CD14-positive monocyte (primary cell): Measurements from ENCODE around the gene IQCN. TPM values are rescaled to one million over a fixed set of nuclear protein-coding genes. Genes with fewer than 3 reads are reported as not detected.

Source experiments
- DNase-seq, 3 donors: peaks; one replicate each; pipeline ENCODE4 v3.0.0-alpha.2; 2011 to 2022
- H2AFZ ChIP-seq: 2 replicates; pipeline ENCODE4 v1.6.0; 2012; ENCODE audit warnings: mild to moderate bottlenecking, low read depth, low read length, inconsistent platforms; ENCODE audit not compliant: insufficient read depth, poor library complexity, severe bottlenecking
- H3K27ac ChIP-seq, 2 donors: 1 replicate in 1 of 2; 2 replicates in 1 of 2; pipeline ENCODE4 v1.5.1; 2012 to 2013; ENCODE audit warnings: low read length in 2 of 2, control low read depth in 1 of 2, inconsistent platforms in 1 of 2, low read depth in 1 of 2, mild to moderate bottlenecking in 1 of 2
- H3K27me3 ChIP-seq, 2 donors: one replicate each; pipeline versions ENCODE4 v1.6.0 to v1.6.1; 2011 to 2013; ENCODE audit warnings: low read length in 2 of 2; ENCODE audit not compliant: control insufficient read depth in 2 of 2, insufficient read depth in 2 of 2
- H3K36me3 ChIP-seq, 2 donors: replicated peaks in 1 of 2; 1 replicate in 1 of 2; 2 replicates in 1 of 2; pipeline versions ENCODE4 v1.5.1 to v1.6.1; 2012 to 2013; ENCODE audit warnings: low read length in 2 of 2, control low read depth in 1 of 2, inconsistent platforms in 1 of 2, mild to moderate bottlenecking in 1 of 2; ENCODE audit not compliant: insufficient read depth in 2 of 2, control insufficient read depth in 1 of 2
- H3K4me1 ChIP-seq, 2 donors: 1 replicate in 1 of 2; 2 replicates in 1 of 2; pipeline versions ENCODE4 v1.5.1 to v1.6.1; 2012 to 2013; ENCODE audit warnings: low read length in 2 of 2, control low read depth in 1 of 2, inconsistent platforms in 1 of 2, mild to moderate bottlenecking in 1 of 2, moderate library complexity in 1 of 2; ENCODE audit not compliant: insufficient read depth in 2 of 2, control insufficient read depth in 1 of 2
- H3K4me2 ChIP-seq: replicated peaks from 2 replicates; pipeline ENCODE3; 2012; ENCODE audit warnings: low read length, moderate library complexity, mild to moderate bottlenecking; ENCODE audit not compliant: poor library complexity, severe bottlenecking; ENCODE audit errors: extremely low read depth
- H3K4me3 ChIP-seq, 3 experiments: fragments of 200-600 bp in 1 of 3; sonication (generic) in 1 of 3; replicated peaks in 1 of 3; 1 replicate in 2 of 3; 2 replicates in 1 of 3; pipeline ENCODE4 v1.5.1; 2011 to 2013; ENCODE audit warnings: low read length in 3 of 3, mild to moderate bottlenecking in 3 of 3, control low read depth in 2 of 3, low read depth in 2 of 3, inconsistent platforms in 1 of 3, moderate library complexity in 1 of 3
- H3K79me2 ChIP-seq: 2 replicates; pipeline ENCODE4 v1.6.0; 2012; ENCODE audit warnings: mild to moderate bottlenecking, control low read depth, inconsistent platforms, low read length, moderate library complexity; ENCODE audit not compliant: insufficient read depth
- H3K9ac ChIP-seq: 2 replicates; pipeline ENCODE4 v1.6.0; 2017; ENCODE audit warnings: low read length, mild to moderate bottlenecking; ENCODE audit not compliant: insufficient read depth, poor library complexity, severe bottlenecking
- H3K9me3 ChIP-seq, 2 donors: replicated peaks in 1 of 2; 1 replicate in 1 of 2; 2 replicates in 1 of 2; pipeline versions ENCODE4 v1.5.1 to v1.6.1; 2012 to 2013; ENCODE audit warnings: low read length in 2 of 2, control low read depth in 1 of 2; ENCODE audit not compliant: control insufficient read depth in 1 of 2, insufficient read depth in 1 of 2
- H4K20me1 ChIP-seq: 2 replicates; pipeline ENCODE4 v1.6.0; 2012; ENCODE audit warnings: mild to moderate bottlenecking, low read length, control low read depth, moderate library complexity; ENCODE audit not compliant: insufficient read depth
- H3K27ac Mint-ChIP-seq, 7 donors: one replicate each; pipeline ENCODE4 v1.8.0; 2020; ENCODE audit warnings: mild to moderate bottlenecking in 7 of 7, mixed read lengths in 7 of 7, moderate library complexity in 6 of 7, inconsistent platforms in 2 of 7
- H3K27me3 Mint-ChIP-seq, 3 donors: one replicate each; pipeline ENCODE4 v1.8.0; 2021 to 2022; ENCODE audit warnings: low read depth in 3 of 3, mild to moderate bottlenecking in 3 of 3, mixed read lengths in 3 of 3, moderate library complexity in 3 of 3, inconsistent platforms in 1 of 3
- H3K36me3 Mint-ChIP-seq, 2 donors: one replicate each; pipeline ENCODE4 v1.8.0; 2020; ENCODE audit warnings: mixed read lengths in 2 of 2, inconsistent platforms in 1 of 2, mild to moderate bottlenecking in 1 of 2
- H3K4me1 Mint-ChIP-seq: one replicate; pipeline ENCODE4 v1.8.0; 2020; ENCODE audit warnings: mild to moderate bottlenecking, mixed read lengths
- H3K4me3 Mint-ChIP-seq, 2 donors: one replicate each; pipeline ENCODE4 v1.8.0; 2020; ENCODE audit warnings: mild to moderate bottlenecking in 2 of 2, mixed read lengths in 2 of 2, moderate library complexity in 1 of 2
- H3K9me3 Mint-ChIP-seq, 7 donors: one replicate each; pipeline ENCODE4 v1.8.0; 2020 to 2022; ENCODE audit warnings: mixed read lengths in 7 of 7, mild to moderate bottlenecking in 6 of 7, moderate library complexity in 6 of 7, inconsistent platforms in 2 of 7
- CTCF ChIP-seq: fragments of 200-600 bp; IDR thresholded peaks from one replicate; pipeline ENCODE4 v1.8.0; 2022; ENCODE audit warnings: antibody characterized with exemption, mild to moderate bottlenecking
- WGBS: methylation state at CpG from one replicate; pipeline ENCODE4 v1.1.5; 2013; ENCODE audit warnings: missing lambda C conversion rate; ENCODE audit not compliant: insufficient coverage; 5-methylcytosine and 5-hydroxymethylcytosine counted together
- intact Hi-C, 2 donors: fragments of 100-400 bp; cut with micrococcal nuclease; formaldehyde crosslinking; loops; one replicate each; pipeline versions ENCODE4 v1.15.0 to v1.15.1; 2023
- polyA plus RNA-seq, 3 donors: library from polyadenylated mRNA; depleted of rRNA in 1 of 3; unstranded in 2 of 3; stranded (reverse) in 1 of 3; fragments of 300-500 nt in 2 of 3; fragments of >200 nt in 1 of 3; fragmentation: Illumina TruSeq in 2 of 3; gene quantifications; 1 replicate in 2 of 3; 2 replicates in 1 of 3; pipeline ENCODE4 v1.2.3, GENCODE V29; 2012 to 2021

The IQCN gene
- polyA plus RNA-seq, 3 donors = 6.9 TPM; not detected in 2

- peaks cover 37% of the 10 kb centered on the region for H3K4me1 Mint-ChIP-seq
- WGBS = 75% methylated on average over 1 of the region's 6 CpGs
- Histone ChIP-seq H3K4me3 (no peak overlapping the region), H2AFZ (no peak overlapping the region), H3K79me2 (no peaks in the 10 kb centered on the region), H3K36me3 (no peaks in the 10 kb centered on the region), H3K27me3 (no peaks in the 10 kb centered on the region), H3K4me1 (peaks cover 37 to 42% of the 10 kb centered on the region in 2 donors), H3K9me3 (no peaks in the 10 kb centered on the region), H3K4me2 (no peak overlapping the region), H4K20me1 (no peaks in the 10 kb centered on the region), H3K27ac (no peak overlapping the region), H3K9ac (no peak overlapping the region)
- no peak for TF ChIP-seq CTCF
- intact Hi-C loops = no loop called here
- peaks cover 0 to 5% (median 0%) of the 10 kb centered on the region in 3 donors for H3K27me3 Mint-ChIP-seq
- H3K36me3 Mint-ChIP-seq = peaks cover 0 to 6% of the 10 kb centered on the region in 2 donors
- peaks cover 0 to 2% (median 0%) of the 10 kb centered on the region in 7 donors for H3K9me3 Mint-ChIP-seq
- no peak for DNase-seq
- no peak overlapping the region for H3K4me3 Mint-ChIP-seq
- peak overlapping the region in 2 of 7 donors; percentile 43 to 60 for H3K27ac Mint-ChIP-seq
Measured at GRCh38 chr19:18298601-18299000, 24.3 kb upstream of the IQCN start.

- DNase-seq = no peak
- no peaks in the 10 kb centered on the region for H3K36me3 ChIP-seq
- H3K9ac ChIP-seq = no peak overlapping the region
- Mint-ChIP-seq H3K27me3 (peaks cover 0 to 5% (median 2%) of the 10 kb centered on the region in 3 donors), H3K36me3 (peaks cover 0 to 6% of the 10 kb centered on the region in 2 donors), H3K27ac (no peak overlapping the region), H3K4me3 (no peak overlapping the region), H3K9me3 (peaks cover 0 to 2% (median 0%) of the 10 kb centered on the region in 7 donors), H3K4me1 (peaks cover 39% of the 10 kb centered on the region)
- 100% methylated on average over 3 of the region's 4 CpGs for WGBS
- intact Hi-C loops = no loop called here
- H3K27ac ChIP-seq = no peak overlapping the region
- peaks cover 37 to 42% of the 10 kb centered on the region in 2 donors for H3K4me1 ChIP-seq
- H3K4me2 ChIP-seq = no peak overlapping the region
- no peak overlapping the region for H2AFZ ChIP-seq
- TF ChIP-seq CTCF = no peak
- no peaks in the 10 kb centered on the region for H3K27me3 ChIP-seq
- no peaks in the 10 kb centered on the region for H3K9me3 ChIP-seq
- no peak overlapping the region for H3K4me3 ChIP-seq
- H4K20me1 ChIP-seq = no peaks in the 10 kb centered on the region
- H3K79me2 ChIP-seq = no peaks in the 10 kb centered on the region
Measured at GRCh38 chr19:18297308-18297707, 23.1 kb upstream of the IQCN start.
